ENCODE measurements around the gene RFNG.

Gene RFNG

GRCh38 chr17:82030470-82031302 lies 20.9 kb downstream of the RFNG start:
- in situ Hi-C loops (cut with MboI; ENCODE audit: low sequenced_read_pairs): loop anchor here (10.0 kb wide), 1 partner anchor 124 kb away; no protein-coding TSS in a partner anchor

GRCh38 chr17:82029990-82030469 lies 21.6 kb downstream of the RFNG start:
- in situ Hi-C loops (cut with MboI; ENCODE audit: low sequenced_read_pairs): loop anchor here (10.0 kb wide), 1 partner anchor 125 kb away; no protein-coding TSS in a partner anchor

GRCh38 chr17:82029391-82029790 lies 22.2 kb downstream of the RFNG start:
- in situ Hi-C loops (cut with MboI; ENCODE audit: low sequenced_read_pairs): no loop called here

GRCh38 chr17:82028966-82029365 lies 22.6 kb downstream of the RFNG start:
- in situ Hi-C loops (cut with MboI; ENCODE audit: low sequenced_read_pairs): no loop called here

- in situ Hi-C loops (cut with MboI; ENCODE audit: low sequenced_read_pairs): no loop called here
Observed at GRCh38 chr17:82028246-82028645, 23.4 kb downstream of the RFNG start.

GRCh38 chr17:82025401-82026107 lies 26.1 kb downstream of the RFNG start:
- in situ Hi-C loops (cut with MboI; ENCODE audit: low sequenced_read_pairs): no loop called here

- in situ Hi-C loops (cut with MboI; ENCODE audit: low sequenced_read_pairs): no loop called here
Observed at GRCh38 chr17:82024859-82025258, 26.8 kb downstream of the RFNG start.

- in situ Hi-C loops (cut with MboI; ENCODE audit: low sequenced_read_pairs): no loop called here
Observed at GRCh38 chr17:82023447-82024241, 28.0 kb downstream of the RFNG start.

- in situ Hi-C loops (cut with MboI; ENCODE audit: low sequenced_read_pairs): no loop called here
Observed at GRCh38 chr17:82022981-82023446, 28.6 kb downstream of the RFNG start, which contains the start of gene LRRC45. Gene LRRC45, plus strand, starts transcription at chr17:82023305. Its CDS starts 339 bp downstream, at chr17:82023644.

- in situ Hi-C loops (cut with MboI; ENCODE audit: low sequenced_read_pairs): no loop called here
Observed at GRCh38 chr17:82022310-82022980, 29.2 kb downstream of the RFNG start, which contains the start of gene CENPX. Gene CENPX, minus strand, starts transcription at chr17:82022878. Its CDS starts 17 bp downstream, at chr17:82022861.

- in situ Hi-C loops (cut with MboI; ENCODE audit: low sequenced_read_pairs): no loop called here
Observed at GRCh38 chr17:82021900-82022309, 29.7 kb downstream of the RFNG start.

- in situ Hi-C loops (cut with MboI; ENCODE audit: low sequenced_read_pairs): no loop called here
Observed at GRCh38 chr17:82021107-82021899, 30.3 kb downstream of the RFNG start.

GRCh38 chr17:82020572-82021106 lies 31.0 kb downstream of the RFNG start:
- in situ Hi-C loops (cut with MboI; ENCODE audit: low sequenced_read_pairs): no loop called here

GRCh38 chr17:82019690-82020571 lies 31.7 kb downstream of the RFNG start:
- in situ Hi-C loops (cut with MboI; ENCODE audit: low sequenced_read_pairs): no loop called here

GRCh38 chr17:82018989-82019689 lies 32.5 kb downstream of the RFNG start:
- in situ Hi-C loops (cut with MboI; ENCODE audit: low sequenced_read_pairs): no loop called here

- in situ Hi-C loops (cut with MboI; ENCODE audit: low sequenced_read_pairs): no loop called here
Observed at GRCh38 chr17:82018152-82018988, 33.2 kb downstream of the RFNG start.
